Urothelium cell line (cell line): ENCODE measurements around the gene LCN9.
A peak's percentile ranks its signal among the peaks of the same experiment; 100 is the strongest.

Experiments
- DNase-seq: peaks from one replicate; pipeline ENCODE4 v3.0.0; 2011; ENCODE audit warnings: low spot score, mixed read lengths
- FAIRE-seq: peaks from 2 replicates; lab custom pipeline; 2011; peaks lifted over from hg19 to GRCh38; lab: Jason Lieb, UNC

LCN9 gene

GRCh38 chr9:135695642-135696041, 32.5 kb downstream of the LCN9 start:
- FAIRE-seq (no peak), DNase-seq (no peak)

GRCh38 chr9:135696446-135696845, 33.3 kb downstream of the LCN9 start:
- FAIRE-seq = no peak
- DNase-seq = no peak

- FAIRE-seq (no peak), DNase-seq (no peak)
Measured at GRCh38 chr9:135697226-135697625, 34.1 kb downstream of the LCN9 start.

- FAIRE-seq (no peak), DNase-seq (no peak)
Measured at GRCh38 chr9:135698236-135698635, 35.1 kb downstream of the LCN9 start.

GRCh38 chr9:135698767-135699166, 35.7 kb downstream of the LCN9 start:
- FAIRE-seq = no peak
- no peak for DNase-seq

- DNase-seq (no peak), FAIRE-seq (no peak)
Measured at GRCh38 chr9:135699440-135699839, 36.3 kb downstream of the LCN9 start, which contains the start of gene SOHLH1. TSS of gene SOHLH1 (minus strand) at chr9:135699481. CDS start at chr9:135699467, 14 bp downstream.

GRCh38 chr9:135700525-135700924, 37.4 kb downstream of the LCN9 start:
- FAIRE-seq = no peak
- no peak for DNase-seq

- FAIRE-seq = no peak
- DNase-seq = peak; percentile 35
Measured at GRCh38 chr9:135701067-135701958, 38.2 kb downstream of the LCN9 start.

- peak; percentile 90 for DNase-seq
- FAIRE-seq = no peak
Measured at GRCh38 chr9:135701959-135702721, 39.0 kb downstream of the LCN9 start, which contains the start of gene KCNT1. TSS of gene KCNT1 (plus strand) at chr9:135702185. CDS start at chr9:135702259, 74 bp downstream.

- DNase-seq (no peak), FAIRE-seq (no peak)
Measured at GRCh38 chr9:135703726-135704125, 40.6 kb downstream of the LCN9 start.

- FAIRE-seq (no peak), DNase-seq (no peak)
Measured at GRCh38 chr9:135704483-135704882, 41.4 kb downstream of the LCN9 start.

GRCh38 chr9:135705376-135705775, 42.3 kb downstream of the LCN9 start:
- no peak for DNase-seq
- FAIRE-seq = no peak

GRCh38 chr9:135706288-135706687, 43.2 kb downstream of the LCN9 start:
- FAIRE-seq (no peak), DNase-seq (no peak)

- FAIRE-seq (no peak), DNase-seq (no peak)
Measured at GRCh38 chr9:135707252-135708138, 44.4 kb downstream of the LCN9 start.

GRCh38 chr9:135708164-135708563, 45.1 kb downstream of the LCN9 start:
- FAIRE-seq = peak; percentile 62
- no peak for DNase-seq

GRCh38 chr9:135711391-135711790, 48.3 kb downstream of the LCN9 start:
- FAIRE-seq = no peak
- DNase-seq = no peak

GRCh38 chr9:135711881-135712280, 48.8 kb downstream of the LCN9 start:
- DNase-seq (no peak), FAIRE-seq (no peak)

GRCh38 chr9:135712613-135713295, 49.6 kb downstream of the LCN9 start:
- DNase-seq = no peak

GRCh38 chr9:135714242-135715055, 51.3 kb downstream of the LCN9 start:
- DNase-seq = peak; percentile 39
- no peak for FAIRE-seq

More at GRCh38 chr9:135712613-135713295, 49.6 kb downstream of the LCN9 start:
- no peak for FAIRE-seq
